Body of pancreas (tissue), 4 donors: ENCODE measurements around the gene NT5M. TPM values are rescaled to one million over a fixed set of nuclear protein-coding genes. Genes with fewer than 3 reads are reported as not detected.

Source experiments
- ATAC-seq: fragments of 150-250 bp; one replicate; pipeline ENCODE4 v1.9.1; 2016
- DNase-seq, 4 donors: peaks; one replicate each; pipeline ENCODE4 v3.0.0-alpha.2; 2019
- H3K27ac ChIP-seq, 4 donors: fragments of 200-600 bp; sonication (generic); 1 replicate in 3 of 4; 2 replicates in 1 of 4; pipeline versions ENCODE4 v1.5.1 to v1.6.1; 2016 to 2019; ENCODE audit warnings: mild to moderate bottlenecking in 1 of 4, mixed read lengths in 1 of 4, moderate library complexity in 1 of 4
- H3K27me3 ChIP-seq, 2 donors: fragments of 200-600 bp; sonication (generic); one replicate each; pipeline ENCODE4 v1.6.0; 2016; ENCODE audit warnings: mild to moderate bottlenecking in 1 of 2
- H3K36me3 ChIP-seq, 2 donors: fragments of 200-600 bp; sonication (generic); replicated peaks in 1 of 2; 2 replicates each; pipeline ENCODE4 v1.5.1; 2016; ENCODE audit warnings: low read depth in 2 of 2; ENCODE audit not compliant: insufficient read depth in 1 of 2
- H3K4me1 ChIP-seq: fragments of 200-600 bp; sonication (generic); one replicate; pipeline ENCODE4 v1.6.0; 2016
- H3K4me3 ChIP-seq, 2 donors: fragments of 200-600 bp; sonication (generic); 1 replicate in 1 of 2; 2 replicates in 1 of 2; pipeline ENCODE4 v1.5.1; 2016 to 2019
- H3K9me3 ChIP-seq, 3 donors: fragments of 200-600 bp; sonication (generic); 1 replicate in 2 of 3; 2 replicates in 1 of 3; pipeline ENCODE4 v1.5.1; 2016
- CTCF ChIP-seq, 7 experiments: fragments of 450-650 bp in 4 of 7; fragments of 200-600 bp in 3 of 7; sonication (generic) in 3 of 7; IDR thresholded peaks; one replicate each; pipeline ENCODE4 v1.5.1; 2016 to 2019; ENCODE audit warnings: antibody characterized with exemption in 7 of 7
- POLR2A ChIP-seq, 3 donors: fragments of 450-650 bp; IDR thresholded peaks; one replicate each; pipeline ENCODE4 v1.6.1; 2016; ENCODE audit warnings: antibody characterized with exemption in 3 of 3, mild to moderate bottlenecking in 2 of 3
- WGBS, 2 donors: methylation state at CpG; one replicate each; pipeline ENCODE4 v1.1.5; 2017; 5-methylcytosine and 5-hydroxymethylcytosine counted together
- intact Hi-C: fragments of 100-400 bp; cut with DNase I; formaldehyde crosslinking; loops from one replicate; pipeline ENCODE4 v1.15.1; 2023
- total RNA-seq, 2 donors: library from RNA; depleted of rRNA; stranded (reverse); fragments of >200 nt; gene quantifications; one replicate each; pipeline ENCODE4 v1.1.0, GENCODE V29; 2016

Gene NT5M
- total RNA-seq, 2 donors from 2014 or later: 1.0 to 1.3 TPM

GRCh38 chr17:17345686-17346427 is 42.7 kb downstream of the NT5M start:
- intact Hi-C loops: no loop called here

GRCh38 chr17:17346428-17347233 is 43.5 kb downstream of the NT5M start:
- Histone ChIP-seq H3K9me3 (no peaks in the 10 kb centered on the region), H3K27ac (no peak overlapping the region), H3K36me3 (no peaks in the 10 kb centered on the region), H3K4me3 (no peak overlapping the region), H3K4me1 (no peaks in the 10 kb centered on the region), H3K27me3 (no peaks in the 10 kb centered on the region)
- 84 to 87% methylated on average over 5 to 28 of the region's 31 CpGs for WGBS, 2 donors
- DNase-seq: no peak
- TF ChIP-seq POLR2A (IDR thresholded peaks at IDR 0.05): no peak
- TF ChIP-seq CTCF (IDR thresholded peaks at IDR 0.05): no peak
- ATAC-seq: no peak
- intact Hi-C loops: no loop called here

More at GRCh38 chr17:17345686-17346427, 42.7 kb downstream of the NT5M start:
- H3K9me3 ChIP-seq: no peaks in the 10 kb centered on the region
- no peak for TF ChIP-seq POLR2A (IDR thresholded peaks at IDR 0.05)
- no peak for TF ChIP-seq CTCF (IDR thresholded peaks at IDR 0.05)
- ATAC-seq: no peak
- H3K27me3 ChIP-seq: no peaks in the 10 kb centered on the region
- no peak for DNase-seq
- 85 to 86% methylated on average over 14 of the region's 14 CpGs for WGBS, 2 donors
- H3K4me1 ChIP-seq: no peaks in the 10 kb centered on the region
- no peaks in the 10 kb centered on the region for H3K36me3 ChIP-seq
- H3K27ac ChIP-seq: no peak overlapping the region
- H3K4me3 ChIP-seq: no peak overlapping the region

- ATAC-seq: no peak
- Histone ChIP-seq H3K27ac (no peak overlapping the region), H3K9me3 (no peaks in the 10 kb centered on the region), H3K36me3 (no peaks in the 10 kb centered on the region), H3K27me3 (no peaks in the 10 kb centered on the region), H3K4me3 (no peak overlapping the region), H3K4me1 (no peaks in the 10 kb centered on the region)
- TF ChIP-seq POLR2A (IDR thresholded peaks at IDR 0.05) (no peak), CTCF (IDR thresholded peaks at IDR 0.05) (no peak)
- intact Hi-C loops: no loop called here
- no peak for DNase-seq
- WGBS, 2 donors: 78 to 92% methylated on average over 7 to 12 of the region's 15 CpGs
Observed at GRCh38 chr17:17347234-17347955, 44.2 kb downstream of the NT5M start.

- TF ChIP-seq CTCF (IDR thresholded peaks at IDR 0.05) (no peak), POLR2A (IDR thresholded peaks at IDR 0.05) (no peak)
- no peak overlapping the region for H3K27ac ChIP-seq
- H3K4me1 ChIP-seq: no peaks in the 10 kb centered on the region
- H3K36me3 ChIP-seq: no peaks in the 10 kb centered on the region
- ATAC-seq: no peak
- H3K4me3 ChIP-seq: no peak overlapping the region
- no peak for DNase-seq
- intact Hi-C loops: no loop called here
- 90 to 92% methylated on average over 7 to 9 of the region's 10 CpGs for WGBS, 2 donors
- no peaks in the 10 kb centered on the region for H3K9me3 ChIP-seq
- H3K27me3 ChIP-seq: no peaks in the 10 kb centered on the region
Observed at GRCh38 chr17:17347956-17348871, 45.0 kb downstream of the NT5M start.
